ENCODE measurements around the gene SLC6A3. TPM values are rescaled to one million over a fixed set of nuclear protein-coding genes. Genes with fewer than 3 reads are reported as not detected.

Gene SLC6A3
- total and polyA plus RNA-seq, 9 of the 15 experiments (the other 6 are each of a cell fraction or from before 2014, with no cell fraction given): not detected

GRCh38 chr5:1443991-1444360 lies 1.3 kb downstream of the SLC6A3 start:
- CTCF ChIA-PET (ENCODE audit: low intra/inter-chr PET ratio): no interaction called here
- H3K4me3 ChIP-seq: no peak overlapping the region
- H2AFZ ChIP-seq (ENCODE audit: low read depth, low read length): no peak overlapping the region
- TF ChIP-seq TARDBP (IDR thresholded peaks at IDR 0.05) (no peak), CSDE1 (IDR thresholded peaks at IDR 0.05) (no peak), JUND (IDR thresholded peaks at IDR 0.05; ENCODE audit: borderline replicate concordance, low read depth, low read length) (no peak), JUND (tag; IDR thresholded peaks at IDR 0.05; ENCODE audit: borderline replicate concordance, low read depth, low read length) (no peak), ZNF436 (CRISPR knock-in tag; IDR thresholded peaks at IDR 0.05) (no peak), ETV1 (tag; conservative IDR thresholded peaks at IDR 0.05; ENCODE audit: low read depth) (no peak), RHOXF2B (CRISPR knock-in tag; conservative IDR thresholded peaks at IDR 0.05) (no peak), ZZZ3 (IDR thresholded peaks at IDR 0.05) (no peak), HOXB6 (CRISPR knock-in tag; IDR thresholded peaks at IDR 0.05; ENCODE audit: borderline replicate concordance) (no peak), ZNF12 (CRISPR knock-in tag; IDR thresholded peaks at IDR 0.05) (no peak), HNRNPL (IDR thresholded peaks at IDR 0.05; ENCODE audit: low read depth, low read length) (no peak)
- TF ChIP-seq, protein P1, sequence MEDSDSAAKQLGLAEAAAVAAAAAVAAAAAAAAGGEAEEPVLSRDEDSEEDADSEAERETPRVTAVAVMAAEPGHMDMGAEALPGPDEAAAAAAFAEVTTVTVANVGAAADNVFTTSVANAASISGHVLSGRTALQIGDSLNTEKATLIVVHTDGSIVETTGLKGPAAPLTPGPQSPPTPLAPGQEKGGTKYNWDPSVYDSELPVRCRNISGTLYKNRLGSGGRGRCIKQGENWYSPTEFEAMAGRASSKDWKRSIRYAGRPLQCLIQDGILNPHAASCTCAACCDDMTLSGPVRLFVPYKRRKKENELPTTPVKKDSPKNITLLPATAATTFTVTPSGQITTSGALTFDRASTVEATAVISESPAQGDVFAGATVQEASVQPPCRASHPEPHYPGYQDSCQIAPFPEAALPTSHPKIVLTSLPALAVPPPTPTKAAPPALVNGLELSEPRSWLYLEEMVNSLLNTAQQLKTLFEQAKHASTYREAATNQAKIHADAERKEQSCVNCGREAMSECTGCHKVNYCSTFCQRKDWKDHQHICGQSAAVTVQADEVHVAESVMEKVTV (CRISPR knock-in tag; IDR thresholded peaks at IDR 0.05): no peak
- TF ChIP-seq, protein P2, sequence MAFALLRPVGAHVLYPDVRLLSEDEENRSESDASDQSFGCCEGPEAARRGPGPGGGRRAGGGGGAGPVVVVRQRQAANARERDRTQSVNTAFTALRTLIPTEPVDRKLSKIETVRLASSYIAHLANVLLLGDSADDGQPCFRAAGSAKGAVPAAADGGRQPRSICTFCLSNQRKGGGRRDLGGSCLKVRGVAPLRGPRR (CRISPR knock-in tag; IDR thresholded peaks at IDR 0.05): no peak
- TF ChIP-seq, protein P3, sequence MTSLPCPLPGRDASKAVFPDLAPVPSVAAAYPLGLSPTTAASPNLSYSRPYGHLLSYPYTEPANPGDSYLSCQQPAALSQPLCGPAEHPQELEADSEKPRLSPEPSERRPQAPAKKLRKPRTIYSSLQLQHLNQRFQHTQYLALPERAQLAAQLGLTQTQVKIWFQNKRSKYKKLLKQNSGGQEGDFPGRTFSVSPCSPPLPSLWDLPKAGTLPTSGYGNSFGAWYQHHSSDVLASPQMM (CRISPR knock-in tag; IDR thresholded peaks at IDR 0.05): no peak
- intact Hi-C loops (cut with micrococcal nuclease): no loop called here
- no peaks in the 10 kb centered on the region for H3K9me3 ChIP-seq (replicated peaks; ENCODE audit: control insufficient read depth, insufficient read depth, low read depth, low read length)
- no peak overlapping the region for H3K27ac ChIP-seq (ENCODE audit: extremely low read depth, low read depth, low read length)
- peaks cover 43 to 75% of the 10 kb centered on the region in 2 experiments; a peak in 4 of 5 replicates for H3K27me3 ChIP-seq (ENCODE audit: control insufficient read depth in 2 of 2, insufficient read depth in 2 of 2, low read length in 2 of 2)
- BruUV-seq (replicated peaks): no TSS peak
- H3K9me1 ChIP-seq (ENCODE audit: control insufficient read depth, insufficient read depth, low read length): no peaks in the 10 kb centered on the region
- H3K9ac ChIP-seq (ENCODE audit: insufficient read depth in 1 of 2, low read depth in 2 of 2, low read length in 2 of 2): no peak overlapping the region
- peaks cover 0 to 18% of the 10 kb centered on the region in 2 experiments; a peak in 2 of 5 replicates for H3K4me1 ChIP-seq (replicated peaks in 1 of 2; ENCODE audit: control insufficient read depth in 2 of 2, insufficient read depth in 2 of 2, low read length in 2 of 2)
- in situ Hi-C loops (cut with MboI): no loop called here
- no peaks in the 10 kb centered on the region for H4K20me1 ChIP-seq (replicated peaks; ENCODE audit: control insufficient read depth, insufficient read depth, low read length)
- DNase-seq (ENCODE audit: extremely low read depth in 1 of 4, low spot score in 3 of 4) (no peak), FAIRE-seq (no peak), ATAC-seq (no peak)
- POLR2A ChIA-PET: no interaction called here
- H3K36me3 ChIP-seq (ENCODE audit: control insufficient read depth, insufficient read depth, low read length): no peaks in the 10 kb centered on the region
- 14% methylated on average over 15 of the region's 15 CpGs for WGBS (ENCODE audit: insufficient coverage, low coverage, missing lambda C conversion rate)
- H3K79me2 ChIP-seq (ENCODE audit: control insufficient read depth, insufficient read depth, low read length): no peaks in the 10 kb centered on the region
- no peak overlapping the region for H3K4me2 ChIP-seq (ENCODE audit: insufficient read depth, low read length)
